Suppressor macrophage (primary cell): ENCODE results near the gene TPP2.

Experiments used
- DNase-seq, 4 experiments: peaks; one replicate each; pipeline ENCODE4 v3.0.0-alpha.2; 2020 to 2022

The TPP2 gene

DNA sequence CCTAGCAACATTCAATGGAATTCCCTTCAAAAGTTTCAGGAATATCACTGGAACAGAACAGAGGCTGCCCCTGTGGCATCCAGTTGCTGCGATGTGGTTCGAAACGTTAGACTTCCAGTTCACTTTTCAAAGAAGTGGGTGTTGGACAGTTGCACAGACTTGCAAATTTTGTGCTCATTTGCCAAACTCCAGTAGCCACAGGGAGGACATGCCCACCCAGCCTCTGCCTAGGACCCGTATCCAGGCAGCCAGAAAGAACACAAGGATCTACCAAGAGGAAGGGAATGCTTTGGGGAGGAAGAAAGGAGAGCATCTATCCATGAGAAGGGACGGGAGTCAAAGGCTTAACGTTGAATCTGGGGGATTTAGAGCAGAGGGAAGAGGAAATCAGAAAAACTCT lies 98.2 kb downstream of the TPP2 start, which contains the start of gene METTL21C:
TSS of gene METTL21C (minus strand) at position 108 of the 400 bp plus-strand sequence. CDS start 546 bp downstream, outside the sequence.
- DNase-seq: no peak

DNA sequence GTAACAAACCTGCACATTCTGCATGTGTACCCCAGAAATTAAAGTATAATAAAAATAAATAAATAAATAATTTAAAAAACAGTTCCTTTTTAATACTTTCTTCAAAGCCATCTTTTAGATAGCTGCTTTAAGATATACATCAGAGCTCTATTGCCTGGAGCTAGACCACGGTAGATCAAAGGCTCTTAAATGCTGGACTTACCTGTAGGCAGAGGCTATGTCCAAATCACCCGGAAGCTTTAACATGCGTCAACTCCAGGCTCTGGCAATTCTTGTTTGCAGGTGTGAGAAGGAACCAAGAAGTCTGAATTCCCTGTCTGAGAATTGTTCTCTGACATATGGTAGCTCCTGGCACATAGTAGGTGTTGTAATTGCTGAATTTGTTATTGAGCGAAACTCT lies 99.7 kb downstream of the TPP2 start:
- DNase-seq: no peak

DNA sequence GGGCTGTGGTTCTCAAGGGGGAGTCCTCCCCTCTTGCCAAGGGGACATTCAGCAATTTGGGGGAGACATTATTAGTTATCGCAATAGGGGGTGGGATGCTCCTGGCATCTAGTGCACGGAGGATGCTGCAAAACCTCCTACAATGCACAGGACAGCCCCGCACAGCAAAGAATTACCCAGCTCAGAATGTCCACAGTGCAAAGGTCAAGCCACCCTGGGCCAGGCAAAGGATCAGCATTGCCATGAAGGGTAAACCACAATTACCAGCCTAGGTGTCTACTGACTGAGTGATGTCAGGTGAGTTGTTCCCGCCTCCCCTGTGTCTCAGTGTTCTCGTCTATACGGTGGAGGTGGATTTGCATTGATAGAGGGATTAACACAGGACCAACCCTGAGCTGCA lies 100.5 kb downstream of the TPP2 start:
- DNase-seq: no peak

DNA sequence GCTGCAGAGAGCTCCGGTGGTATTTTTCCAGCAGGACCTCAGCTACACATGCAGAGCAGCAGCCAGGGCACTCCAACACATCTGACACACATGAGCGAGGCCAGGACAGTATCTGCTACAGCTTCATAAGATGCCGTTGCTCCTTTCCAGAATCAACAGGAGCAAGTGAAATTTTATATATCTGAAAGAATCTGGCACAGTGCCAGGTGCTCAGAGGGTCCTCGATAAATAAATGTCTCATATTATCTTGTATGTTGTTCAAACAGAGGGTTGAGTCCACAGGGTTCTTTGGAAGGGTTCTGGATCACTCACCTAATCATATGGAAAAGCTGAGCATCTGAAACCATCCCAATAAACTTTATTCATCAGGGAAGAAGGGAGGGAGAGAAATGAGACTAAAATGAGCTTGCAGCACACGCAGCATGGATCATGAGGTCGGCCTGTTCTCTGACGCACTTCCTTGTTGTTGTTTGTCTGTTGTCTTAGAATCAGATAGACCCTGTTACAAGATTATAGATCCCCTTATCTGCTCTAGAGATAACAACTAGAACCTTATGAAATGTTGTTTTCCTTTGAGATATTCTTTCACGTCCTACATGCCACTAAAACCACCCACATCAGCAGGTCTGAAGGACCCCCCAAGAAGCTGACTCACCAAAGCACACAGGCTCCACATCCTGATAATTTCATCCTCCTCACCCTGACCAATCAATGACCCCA lies 101.3 kb downstream of the TPP2 start:
- DNase-seq: no peak

DNA sequence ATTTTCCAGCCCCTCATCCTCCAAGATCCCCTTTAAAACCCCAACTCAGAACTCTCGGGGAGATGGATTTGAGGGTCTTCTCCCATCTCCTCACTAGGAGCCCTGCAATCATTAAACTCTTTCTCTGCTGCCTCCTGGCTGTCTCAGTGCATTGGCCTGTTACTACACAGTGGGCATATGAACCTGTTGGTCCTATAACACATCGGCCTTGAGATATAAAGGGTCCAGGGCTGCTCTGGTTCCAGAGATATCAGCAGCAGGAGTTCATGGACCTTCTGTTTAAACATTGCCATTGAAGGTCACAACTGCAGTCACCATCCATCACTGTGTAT lies 101.8 kb downstream of the TPP2 start:
- DNase-seq: no peak

DNA sequence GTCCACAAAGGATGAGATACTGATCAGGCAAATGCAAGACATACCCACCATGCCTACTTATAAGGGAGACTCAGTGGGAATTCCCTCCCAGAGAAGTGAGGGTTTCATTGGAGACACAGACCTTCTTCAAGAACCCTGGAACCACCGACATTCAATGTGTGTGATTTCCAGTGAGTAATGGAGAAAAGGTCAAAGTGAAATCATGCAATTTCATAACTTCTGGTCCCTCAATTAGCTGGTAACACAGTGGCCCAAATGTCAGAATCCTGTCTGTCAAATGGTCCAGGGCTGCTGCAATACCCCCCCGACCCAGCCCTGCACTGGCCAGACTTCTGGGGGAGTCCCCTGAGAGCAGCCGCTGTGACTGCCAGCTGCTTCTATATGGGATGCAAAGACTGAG lies 102.7 kb downstream of the TPP2 start:
- DNase-seq: peak in 1 of 4 experiments; percentile 3

DNA sequence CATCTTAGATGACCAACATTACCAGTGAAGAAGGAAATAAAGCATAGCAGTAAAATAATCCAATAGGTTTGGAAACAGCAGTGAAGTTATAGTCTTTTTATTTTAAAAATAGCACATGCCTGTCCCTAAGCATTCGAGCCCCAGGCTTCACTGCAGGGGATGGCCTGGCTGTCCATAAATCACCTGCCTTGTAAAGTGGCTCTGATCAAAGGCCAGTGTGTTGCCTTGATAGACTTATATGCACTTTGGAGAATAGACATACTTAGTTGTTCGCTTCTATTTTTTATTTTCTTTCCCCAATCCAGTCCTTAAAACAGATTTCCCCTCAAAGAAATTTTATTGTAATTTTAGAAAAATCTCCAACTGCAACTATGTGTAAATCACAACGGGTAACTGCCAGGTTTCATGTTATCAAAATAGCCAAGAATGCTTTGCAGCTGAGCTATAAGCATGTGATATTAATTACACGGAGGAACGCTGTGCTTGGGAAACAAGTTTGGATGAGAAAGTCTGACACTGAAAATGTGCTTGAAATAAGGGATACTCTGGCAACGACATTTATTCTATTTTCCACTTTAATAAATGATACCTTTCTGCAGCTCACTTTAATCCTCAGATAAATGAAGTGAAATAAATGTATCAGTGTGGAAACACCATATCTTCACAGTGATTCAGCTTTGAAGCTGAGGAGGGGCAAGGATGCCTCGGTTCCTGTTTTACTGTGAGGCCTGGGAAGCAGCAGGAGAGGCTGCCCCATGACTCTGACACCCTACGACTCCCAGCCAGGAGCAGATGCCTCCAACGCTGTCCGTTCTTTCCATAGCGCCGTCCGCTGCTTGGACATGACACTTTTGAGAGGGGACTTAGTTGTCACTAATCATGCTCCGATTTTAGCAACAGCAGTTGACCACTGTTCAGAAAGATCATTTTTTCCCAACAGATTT lies 103.6 kb downstream of the TPP2 start:
- no peak for DNase-seq

DNA sequence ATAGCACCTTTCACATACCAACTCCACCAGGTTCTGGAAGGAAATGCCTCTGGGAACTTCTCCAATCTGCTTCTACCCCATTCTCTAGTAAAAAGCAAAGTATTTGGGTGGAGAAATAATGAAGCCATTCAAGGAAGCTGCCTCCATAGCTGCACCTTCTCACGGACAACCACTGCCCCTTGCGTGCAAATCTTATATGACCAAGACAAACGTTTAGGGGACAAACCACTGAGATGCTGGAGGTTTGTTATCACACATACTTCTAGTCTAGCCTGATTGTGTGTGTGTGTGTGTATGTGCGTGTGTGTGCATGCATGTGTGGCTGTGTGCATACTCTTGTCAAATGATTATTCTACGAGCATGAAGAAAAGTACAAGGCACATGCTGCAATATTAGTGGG lies 104.5 kb downstream of the TPP2 start:
- no peak for DNase-seq

DNA sequence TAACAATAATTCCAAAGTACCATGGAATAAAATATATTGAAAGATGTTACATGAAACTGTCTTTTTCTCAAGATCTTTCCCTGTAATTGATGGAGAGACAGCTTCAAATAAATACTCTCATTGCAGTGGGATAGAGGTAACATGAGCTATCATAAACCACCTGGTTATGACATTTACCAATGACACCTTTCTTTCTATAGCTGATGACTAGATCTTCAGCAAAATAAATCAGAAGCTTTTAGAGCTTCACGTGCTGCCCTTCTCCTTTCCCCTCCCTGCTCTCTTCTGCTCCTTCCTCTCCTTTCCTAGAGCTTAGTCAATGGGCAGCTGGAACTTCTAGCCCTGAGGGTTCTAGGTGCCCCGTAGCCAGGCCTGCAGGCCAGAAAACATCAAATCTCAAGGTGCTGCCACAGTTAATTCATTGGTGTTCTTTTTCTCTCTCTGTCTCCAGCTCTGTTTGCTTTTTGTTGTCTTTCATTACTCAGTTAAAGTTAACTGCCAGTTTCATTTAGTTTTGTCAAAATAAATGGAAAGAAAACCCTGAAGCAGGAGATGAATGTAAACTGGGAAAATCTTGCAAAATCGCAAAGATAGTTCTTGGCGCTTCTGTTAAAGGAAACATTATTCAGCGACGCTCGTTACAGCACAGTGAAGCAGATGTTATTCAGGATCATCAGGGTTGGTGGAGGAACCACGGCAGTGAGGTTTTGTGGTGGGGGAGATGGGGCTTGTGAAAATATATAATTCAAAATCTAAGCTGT lies 106.4 kb downstream of the TPP2 start:
- no peak for DNase-seq

DNA sequence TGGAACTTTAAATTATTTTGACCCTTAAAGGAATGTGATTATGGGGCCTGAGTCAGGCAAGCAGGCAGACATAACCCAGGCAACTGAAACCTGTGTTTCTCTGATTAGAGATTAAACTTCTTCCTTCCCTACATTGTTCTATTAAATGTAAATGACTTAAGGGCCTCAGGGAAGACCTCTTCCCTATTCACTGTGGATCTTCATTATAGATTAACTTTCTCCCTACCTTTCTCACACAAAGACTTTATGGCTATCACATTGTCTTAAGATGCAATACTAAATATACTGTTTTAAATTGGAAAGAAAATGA lies 106.9 kb downstream of the TPP2 start:
- DNase-seq: no peak

DNA sequence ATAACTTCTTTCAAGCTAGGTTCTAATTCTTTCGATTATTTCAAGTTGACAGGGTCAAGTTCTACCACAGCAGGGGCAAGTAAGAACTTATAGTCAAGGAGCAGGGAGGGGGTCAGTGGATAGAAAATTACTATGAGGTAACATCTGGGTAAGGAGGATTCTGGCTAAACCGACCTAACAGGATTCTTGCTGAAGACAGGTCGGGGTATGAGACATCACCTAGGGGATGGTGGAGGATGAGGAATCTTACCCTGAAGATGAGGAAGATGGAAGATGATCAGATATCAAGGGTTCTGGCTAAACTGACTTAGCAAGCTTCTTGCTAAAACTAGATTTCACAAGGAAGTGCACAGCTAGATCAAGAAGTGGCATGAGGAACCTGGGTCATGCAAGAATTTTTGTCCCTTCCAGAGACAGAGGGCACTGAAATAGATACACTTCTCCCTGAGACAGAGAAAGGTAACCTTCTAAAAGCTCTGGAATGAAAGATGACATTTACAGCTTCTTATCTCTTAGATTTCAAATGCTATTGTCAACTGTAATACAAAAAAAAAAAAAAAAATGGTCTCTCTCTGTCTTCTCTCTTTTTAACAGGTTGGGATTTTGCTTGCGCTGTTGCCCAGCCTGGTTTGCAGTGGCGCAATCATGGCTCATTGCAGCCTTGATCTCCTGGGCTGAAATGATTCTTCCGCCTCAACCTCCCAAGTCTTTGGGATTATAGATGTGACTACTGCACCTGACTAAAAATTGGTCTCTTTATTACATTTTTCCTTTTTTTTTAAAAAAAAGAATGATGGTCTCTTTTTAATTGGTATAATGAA lies 107.7 kb downstream of the TPP2 start:
- DNase-seq: peak in 1 of 4 experiments; percentile 6

DNA sequence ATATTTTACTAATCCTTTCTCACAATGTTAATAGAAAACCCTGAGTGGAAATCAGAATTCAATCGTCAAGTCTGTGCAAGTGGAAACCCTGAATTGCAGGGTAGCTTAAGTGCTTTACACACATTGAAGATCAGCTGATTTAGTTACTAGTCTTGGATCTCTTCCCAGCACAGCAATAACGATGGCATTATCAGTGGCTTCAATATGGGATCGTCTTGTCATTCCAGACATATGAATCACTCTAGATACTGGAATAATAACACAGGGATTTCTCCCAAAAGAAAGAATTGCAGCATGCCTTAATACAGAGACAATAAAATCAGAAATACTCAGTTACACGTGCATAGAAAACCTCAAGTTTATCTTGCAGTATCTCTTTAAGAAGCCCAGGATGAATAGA lies 110.7 kb downstream of the TPP2 start:
- DNase-seq: no peak

DNA sequence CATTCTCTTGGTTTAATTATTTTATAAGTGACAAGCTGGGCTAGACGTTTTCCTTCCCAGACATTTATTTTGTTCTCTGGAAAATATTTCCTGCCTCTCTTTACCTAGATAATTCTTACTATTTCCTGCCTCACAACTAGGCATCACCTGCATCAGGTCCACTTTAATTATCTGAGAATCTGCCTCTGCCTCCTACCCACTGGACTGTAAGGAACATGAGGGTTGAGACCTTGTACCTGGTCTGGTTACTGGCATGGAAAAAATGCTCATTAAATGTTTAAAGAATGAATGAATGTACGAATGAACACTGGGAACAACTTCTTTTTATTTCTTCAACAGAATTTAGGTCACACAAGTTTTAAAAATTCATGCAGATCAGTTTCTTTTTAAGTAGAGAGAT lies 111.4 kb downstream of the TPP2 start:
- no peak for DNase-seq

DNA sequence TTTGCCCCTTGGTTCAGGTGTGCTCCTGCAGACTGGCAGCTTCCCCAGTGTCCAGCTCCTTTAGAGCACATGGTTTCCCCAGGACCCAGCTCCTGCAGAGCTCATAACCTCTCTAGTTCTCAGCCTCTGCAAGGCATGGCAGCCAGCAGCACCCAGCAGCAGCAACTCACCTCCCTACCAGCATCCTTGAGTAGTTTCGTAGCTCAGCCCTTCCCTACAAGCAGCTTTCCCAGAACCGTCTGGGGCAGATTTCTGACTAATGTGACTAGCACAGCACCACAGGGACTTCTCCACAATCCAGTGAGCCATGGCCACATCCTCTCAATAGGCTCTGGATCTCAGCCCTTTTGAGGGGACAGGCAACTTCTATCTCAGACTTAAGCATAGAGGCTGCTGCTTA lies 112.2 kb downstream of the TPP2 start:
- no peak for DNase-seq

DNA sequence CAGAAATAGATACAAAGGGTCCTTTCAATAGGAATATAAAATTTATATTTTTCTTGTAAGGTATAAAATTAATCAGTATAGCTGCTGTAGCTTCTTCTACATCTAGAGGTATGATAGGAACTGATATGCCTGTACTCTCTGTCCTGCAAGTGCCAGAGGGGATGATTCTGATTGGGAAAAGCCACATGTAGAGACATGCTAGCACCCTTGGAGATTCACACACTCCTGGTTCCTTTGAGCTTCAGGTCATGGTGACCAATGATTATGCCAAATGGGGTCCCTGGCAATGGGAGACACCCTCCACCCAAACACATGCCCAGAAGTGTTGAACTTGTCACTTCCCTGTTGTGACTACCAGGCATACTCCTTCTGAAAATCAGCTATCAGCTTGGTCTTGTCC lies 112.8 kb downstream of the TPP2 start:
- DNase-seq: no peak

DNA sequence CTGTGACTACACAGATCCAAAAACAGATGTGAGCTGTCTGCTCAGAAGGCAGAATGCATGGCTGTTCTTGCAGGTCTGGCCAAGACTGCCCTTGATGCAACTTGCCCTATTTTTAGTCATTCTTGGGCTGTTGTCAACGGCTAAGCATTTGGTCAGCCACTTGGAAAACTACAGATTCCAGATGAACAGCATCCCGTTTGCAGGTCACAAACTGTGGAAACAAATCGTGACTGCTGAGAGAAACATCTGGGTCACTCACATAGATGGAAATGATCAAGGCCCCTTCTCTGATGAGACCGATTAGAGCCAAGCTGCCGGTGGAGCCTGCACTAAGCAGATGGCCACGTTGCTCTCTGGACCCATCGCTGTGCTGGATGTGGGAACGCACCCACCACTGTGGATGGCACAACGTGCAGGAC lies 113.5 kb downstream of the TPP2 start:
- no peak for DNase-seq

DNA sequence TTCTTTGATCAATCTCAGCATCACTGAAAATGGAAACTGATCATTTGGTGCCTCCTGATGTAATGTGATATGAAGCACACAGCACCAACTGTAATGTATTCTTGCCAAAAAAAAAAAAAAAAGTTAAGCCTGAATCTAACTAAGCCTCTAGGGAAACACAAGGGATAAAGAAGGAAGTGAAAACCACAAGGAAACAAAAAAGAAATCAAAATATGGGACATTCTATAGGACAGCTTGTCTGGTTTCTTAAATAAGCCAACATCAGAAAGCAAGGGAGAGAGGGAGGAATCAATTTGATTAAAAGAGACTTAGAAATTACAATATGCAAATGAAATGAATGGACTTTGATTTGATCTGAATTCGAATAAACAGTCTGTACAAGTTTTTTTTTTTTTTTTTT lies 118.7 kb downstream of the TPP2 start:
- no peak for DNase-seq

DNA sequence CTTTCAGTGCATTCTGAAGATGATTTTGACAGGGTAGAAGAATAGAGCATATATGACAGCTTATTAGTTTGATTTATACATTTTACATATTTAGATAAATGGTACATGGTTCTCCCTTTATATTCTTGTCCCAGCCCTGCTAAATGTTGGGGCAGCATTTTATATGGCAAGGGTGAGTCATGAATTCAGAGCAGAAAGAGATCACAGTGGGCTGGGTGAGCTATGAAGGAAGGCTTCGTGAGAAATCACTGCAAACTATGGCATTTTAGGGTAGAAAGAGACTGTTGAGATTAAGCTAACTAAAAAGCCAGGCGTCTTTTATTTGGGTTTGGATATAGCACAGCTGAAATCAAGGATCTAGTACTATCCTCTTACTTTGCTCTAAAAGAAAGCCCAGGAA lies 122.0 kb downstream of the TPP2 start:
- no peak for DNase-seq

DNA sequence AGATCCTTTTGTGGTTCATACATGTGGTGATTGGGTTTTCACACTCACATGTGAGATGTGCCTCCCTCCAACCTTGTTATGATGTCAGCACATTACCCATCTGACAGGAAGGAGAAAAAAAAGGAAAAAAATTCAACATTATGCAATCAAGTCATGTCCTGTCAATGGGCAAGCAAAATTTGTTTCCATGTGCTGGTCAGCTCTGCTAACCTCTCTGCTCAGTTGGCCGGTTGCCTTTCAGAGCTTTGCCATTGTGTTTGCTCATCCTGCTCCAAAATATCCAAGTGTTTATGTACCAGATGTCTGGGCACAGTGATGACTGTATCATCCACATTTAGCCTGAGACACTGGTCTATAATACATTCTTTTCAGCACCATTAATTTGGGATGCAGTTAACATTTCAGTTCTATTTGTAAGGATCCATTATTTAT lies 125.0 kb downstream of the TPP2 start:
- peak in 2 of 4 experiments; percentile 19 to 22 for DNase-seq

DNA sequence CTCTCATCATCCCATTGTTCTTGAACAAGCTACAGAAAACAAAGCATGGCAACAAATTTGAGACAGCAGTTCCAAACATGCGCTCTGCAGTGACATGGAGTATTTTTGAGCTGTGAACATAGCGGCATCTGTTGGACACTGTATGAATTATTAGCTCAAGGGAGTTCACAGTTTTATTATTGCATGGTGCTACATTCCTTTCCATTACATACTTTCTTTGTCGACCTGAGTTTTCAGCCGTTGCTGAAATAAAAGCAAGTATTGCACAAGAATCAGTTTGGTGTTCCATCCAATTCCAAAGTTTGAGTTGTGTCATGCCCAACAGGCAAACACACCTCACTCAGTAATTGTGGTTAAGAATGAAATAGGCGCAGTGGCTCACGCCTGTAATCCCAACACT lies 128.1 kb downstream of the TPP2 start:
- DNase-seq: peak in 3 of 4 experiments; percentile 12 to 22 (median 14)

DNA sequence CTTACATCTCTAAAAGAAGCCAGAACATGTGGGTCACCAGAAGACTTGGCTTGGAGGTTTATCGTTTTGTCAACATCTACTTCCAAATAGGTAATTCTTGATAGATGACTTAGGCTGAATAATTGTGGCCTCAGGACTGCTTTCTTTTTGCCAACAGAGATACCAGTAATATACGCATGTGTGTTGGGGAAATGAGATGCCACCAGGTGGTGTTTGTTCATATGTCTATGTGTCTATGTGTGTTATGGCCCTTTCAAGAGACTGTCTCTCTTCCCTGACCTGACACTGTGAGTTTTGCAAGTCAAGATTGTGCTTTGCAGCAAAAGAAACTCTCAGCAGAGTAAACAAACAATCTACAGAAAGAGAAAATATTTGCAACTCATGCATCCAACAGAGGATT lies 129.6 kb downstream of the TPP2 start:
- DNase-seq: no peak
